Osteoblast (primary cell): ENCODE measurements around the gene EIPR1. TPM values are rescaled to one million over a fixed set of nuclear protein-coding genes. Genes with fewer than 3 reads are reported as not detected.

ENCODE experiments used
- DNase-seq: peaks from one replicate; pipeline ENCODE4 v3.0.0; 2011; ENCODE audit warnings: low spot score, mixed read lengths; ENCODE audit not compliant: insufficient read length; ENCODE audit errors: missing footprints
- H2AFZ ChIP-seq: 2 replicates; pipeline ENCODE4 v1.6.0; 2011; ENCODE audit warnings: mild to moderate bottlenecking, low read length
- H3K27ac ChIP-seq: 2 replicates; pipeline ENCODE4 v1.5.1; 2011; ENCODE audit warnings: mild to moderate bottlenecking, low read depth, low read length, moderate library complexity
- H3K27me3 ChIP-seq: 2 replicates; pipeline ENCODE4 v1.6.0; 2012; ENCODE audit warnings: mild to moderate bottlenecking, control low read depth, inconsistent platforms, low read length, moderate library complexity; ENCODE audit not compliant: insufficient read depth
- H3K36me3 ChIP-seq: 2 replicates; pipeline ENCODE4 v1.5.1; 2011; ENCODE audit warnings: mild to moderate bottlenecking, low read length, control low read depth, moderate library complexity; ENCODE audit not compliant: insufficient read depth
- H3K4me1 ChIP-seq: 2 replicates; pipeline ENCODE4 v1.5.1; 2011; ENCODE audit warnings: mild to moderate bottlenecking, low read length, control low read depth, moderate library complexity; ENCODE audit not compliant: insufficient read depth
- H3K4me2 ChIP-seq: 2 replicates; pipeline ENCODE4 v1.6.0; 2011; ENCODE audit warnings: mild to moderate bottlenecking, low read length; ENCODE audit not compliant: insufficient read depth
- H3K4me3 ChIP-seq: fragments of 200-600 bp; sonication (generic); 3 replicates; pipeline ENCODE4 v1.5.1; 2012; ENCODE audit warnings: mild to moderate bottlenecking, low read length, inconsistent platforms; ENCODE audit not compliant: insufficient read depth
- H3K79me2 ChIP-seq: 2 replicates; pipeline ENCODE4 v1.6.0; 2012; ENCODE audit warnings: mild to moderate bottlenecking, low read length, control low read depth, inconsistent platforms; ENCODE audit not compliant: insufficient read depth
- H3K9me3 ChIP-seq: 2 replicates; pipeline ENCODE4 v1.5.1; 2011; ENCODE audit warnings: low read depth, low read length, control low read depth
- H4K20me1 ChIP-seq: 2 replicates; pipeline ENCODE4 v1.6.0; 2012; ENCODE audit warnings: mild to moderate bottlenecking, low read length, control low read depth; ENCODE audit not compliant: insufficient read depth
- CTCF ChIP-seq: IDR thresholded peaks from 2 replicates; pipeline ENCODE4 v1.5.1; 2011; ENCODE audit warnings: mild to moderate bottlenecking, low read depth, low read length, moderate library complexity; ENCODE audit errors: extremely low read depth
- total RNA-seq: library from RNA; depleted of rRNA; stranded (reverse); fragments of >200 nt; gene quantifications from 2 replicates; pipeline ENCODE4 v1.2.3, GENCODE V29; 2012

The EIPR1 gene
- total RNA-seq, 1 donor: 17.7 TPM

- H2AFZ ChIP-seq: no peak overlapping the region
- H3K27ac ChIP-seq: no peak overlapping the region
- TF ChIP-seq CTCF: no peak
- H3K4me3 ChIP-seq: no peak overlapping the region
- H3K79me2 ChIP-seq: no peaks in the 10 kb centered on the region
- no peak for DNase-seq
- H3K4me2 ChIP-seq: no peak overlapping the region
- no peaks in the 10 kb centered on the region for H3K4me1 ChIP-seq
- H3K27me3 ChIP-seq: no peaks in the 10 kb centered on the region
- H4K20me1 ChIP-seq: peaks cover 4% of the 10 kb centered on the region
- no peaks in the 10 kb centered on the region for H3K9me3 ChIP-seq
- no peaks in the 10 kb centered on the region for H3K36me3 ChIP-seq
Observed at GRCh38 chr2:3277050-3277747, 100.4 kb downstream of the EIPR1 start.

- no peak for TF ChIP-seq CTCF
- no peaks in the 10 kb centered on the region for H3K4me1 ChIP-seq
- H3K27me3 ChIP-seq: no peaks in the 10 kb centered on the region
- no peak for DNase-seq
- no peak overlapping the region for H3K4me3 ChIP-seq
- H3K36me3 ChIP-seq: no peaks in the 10 kb centered on the region
- H3K4me2 ChIP-seq: no peak overlapping the region
- no peak overlapping the region for H3K27ac ChIP-seq
- H3K9me3 ChIP-seq: no peaks in the 10 kb centered on the region
- H2AFZ ChIP-seq: no peak overlapping the region
- no peaks in the 10 kb centered on the region for H4K20me1 ChIP-seq
- no peaks in the 10 kb centered on the region for H3K79me2 ChIP-seq
Observed at GRCh38 chr2:3272761-3273160, 104.9 kb downstream of the EIPR1 start.

- TF ChIP-seq CTCF: no peak
- H3K4me1 ChIP-seq: no peaks in the 10 kb centered on the region
Observed at GRCh38 chr2:3270095-3270478, 107.5 kb downstream of the EIPR1 start.

GRCh38 chr2:3269425-3270094, 108.1 kb downstream of the EIPR1 start:
- no peaks in the 10 kb centered on the region for H3K27me3 ChIP-seq
- no peak overlapping the region for H2AFZ ChIP-seq
- no peak overlapping the region for H3K4me3 ChIP-seq
- H4K20me1 ChIP-seq: no peaks in the 10 kb centered on the region
- H3K9me3 ChIP-seq: no peaks in the 10 kb centered on the region
- TF ChIP-seq CTCF: no peak
- H3K4me2 ChIP-seq: no peak overlapping the region
- H3K27ac ChIP-seq: no peak overlapping the region
- H3K79me2 ChIP-seq: no peaks in the 10 kb centered on the region
- H3K4me1 ChIP-seq: no peaks in the 10 kb centered on the region
- no peaks in the 10 kb centered on the region for H3K36me3 ChIP-seq
- DNase-seq: no peak

More at GRCh38 chr2:3270095-3270478, 107.5 kb downstream of the EIPR1 start:
- Histone ChIP-seq H3K4me2 (no peak overlapping the region), H2AFZ (no peak overlapping the region), H3K27me3 (no peaks in the 10 kb centered on the region), H3K4me3 (no peak overlapping the region), H3K36me3 (no peaks in the 10 kb centered on the region), H4K20me1 (no peaks in the 10 kb centered on the region), H3K79me2 (no peaks in the 10 kb centered on the region), H3K9me3 (no peaks in the 10 kb centered on the region), H3K27ac (no peak overlapping the region)
- DNase-seq: no peak
